ENCODE measurements around the gene ACACA. TPM values are rescaled to one million over a fixed set of nuclear protein-coding genes. Genes with fewer than 3 reads are reported as not detected.

The ACACA gene
- total RNA-seq, 6 experiments from 2014 or later, result 37.7 to 43.0 (median 40.7) TPM

- H3K36me3 Mint-ChIP-seq (ENCODE audit: low read depth), result peaks cover 3% of the 10 kb centered on the region; the same call in 1 of the 2 replicates
- no peaks in the 10 kb centered on the region for H3K4me1 Mint-ChIP-seq (ENCODE audit: low read depth)
- no peak for DNase-seq
- H3K9me3 Mint-ChIP-seq, result no peaks in the 10 kb centered on the region
- no peak overlapping the region for H3K4me3 Mint-ChIP-seq
- H3K27me3 Mint-ChIP-seq (ENCODE audit: insufficient read depth), result peaks cover 2% of the 10 kb centered on the region; the same call in 1 of the 2 replicates
- TF ChIP-seq CTCF (IDR thresholded peaks at IDR 0.05), result no peak; the same call in 1 of the 2 replicates
- no peak overlapping the region for H3K27ac Mint-ChIP-seq
Measured at GRCh38 chr17:37088913-37089312, 317.7 kb downstream of the ACACA start.

GRCh38 chr17:37088459-37088858 lies 318.2 kb downstream of the ACACA start:
- no peak for TF ChIP-seq CTCF (IDR thresholded peaks at IDR 0.05)
- DNase-seq, result no peak
- peaks cover 2% of the 10 kb centered on the region; the same call in 1 of the 2 replicates for H3K27me3 Mint-ChIP-seq (ENCODE audit: insufficient read depth)
- H3K36me3 Mint-ChIP-seq (ENCODE audit: low read depth), result peaks cover 3% of the 10 kb centered on the region; the same call in 1 of the 2 replicates
- H3K4me3 Mint-ChIP-seq, result no peak overlapping the region
- H3K27ac Mint-ChIP-seq, result no peak overlapping the region
- H3K4me1 Mint-ChIP-seq (ENCODE audit: low read depth), result no peaks in the 10 kb centered on the region
- H3K9me3 Mint-ChIP-seq, result no peaks in the 10 kb centered on the region

DNA sequence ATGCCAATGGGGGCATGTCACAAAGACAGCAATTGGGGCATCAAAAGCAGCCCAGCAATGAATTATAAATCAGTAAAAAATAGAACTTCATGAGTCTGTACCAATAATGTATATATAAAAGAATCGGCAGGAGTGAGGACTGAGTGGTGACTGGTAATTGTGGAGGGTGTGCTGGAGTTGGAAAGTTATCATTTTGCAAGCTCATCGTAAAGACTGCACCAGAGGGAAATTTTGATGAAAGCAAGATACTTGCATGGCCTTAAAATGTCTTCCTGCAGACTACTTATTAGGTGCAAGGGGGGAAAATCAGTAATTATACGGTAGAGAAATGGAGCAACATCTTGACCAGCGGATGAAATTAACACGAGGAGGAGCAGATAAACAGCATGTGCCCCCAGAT lies 319.0 kb downstream of the ACACA start:
- no peak overlapping the region for H3K27ac Mint-ChIP-seq
- no peak for DNase-seq
- no peak for TF ChIP-seq CTCF (IDR thresholded peaks at IDR 0.05)
- H3K36me3 Mint-ChIP-seq (ENCODE audit: low read depth), result no peaks in the 10 kb centered on the region; the same call in 1 of the 2 replicates
- H3K9me3 Mint-ChIP-seq, result no peaks in the 10 kb centered on the region
- no peaks in the 10 kb centered on the region for H3K4me1 Mint-ChIP-seq (ENCODE audit: low read depth)
- no peak overlapping the region for H3K4me3 Mint-ChIP-seq
- peaks cover 2% of the 10 kb centered on the region; the same call in 1 of the 2 replicates for H3K27me3 Mint-ChIP-seq (ENCODE audit: insufficient read depth)

- no peaks in the 10 kb centered on the region for H3K4me1 Mint-ChIP-seq (ENCODE audit: low read depth)
- H3K4me3 Mint-ChIP-seq, result no peak overlapping the region
- H3K27me3 Mint-ChIP-seq (ENCODE audit: insufficient read depth), result peaks cover 5% of the 10 kb centered on the region
- no peaks in the 10 kb centered on the region for H3K9me3 Mint-ChIP-seq
- no peak for DNase-seq
- no peaks in the 10 kb centered on the region; the same call in 1 of the 2 replicates for H3K36me3 Mint-ChIP-seq (ENCODE audit: low read depth)
- H3K27ac Mint-ChIP-seq, result no peak overlapping the region
- no peak for TF ChIP-seq CTCF (IDR thresholded peaks at IDR 0.05)
Measured at GRCh38 chr17:37086948-37087347, 319.7 kb downstream of the ACACA start.

- Mint-ChIP-seq H3K36me3 (ENCODE audit: low read depth) (no peaks in the 10 kb centered on the region; the same call in 1 of the 2 replicates), H3K4me3 (no peak overlapping the region), H3K27ac (no peak overlapping the region), H3K27me3 (ENCODE audit: insufficient read depth) (peaks cover 8% of the 10 kb centered on the region), H3K4me1 (ENCODE audit: low read depth) (no peaks in the 10 kb centered on the region), H3K9me3 (no peaks in the 10 kb centered on the region)
- TF ChIP-seq CTCF (IDR thresholded peaks at IDR 0.05), result no peak
- DNase-seq, result no peak
Measured at GRCh38 chr17:37086334-37086733, 320.3 kb downstream of the ACACA start.

DNA sequence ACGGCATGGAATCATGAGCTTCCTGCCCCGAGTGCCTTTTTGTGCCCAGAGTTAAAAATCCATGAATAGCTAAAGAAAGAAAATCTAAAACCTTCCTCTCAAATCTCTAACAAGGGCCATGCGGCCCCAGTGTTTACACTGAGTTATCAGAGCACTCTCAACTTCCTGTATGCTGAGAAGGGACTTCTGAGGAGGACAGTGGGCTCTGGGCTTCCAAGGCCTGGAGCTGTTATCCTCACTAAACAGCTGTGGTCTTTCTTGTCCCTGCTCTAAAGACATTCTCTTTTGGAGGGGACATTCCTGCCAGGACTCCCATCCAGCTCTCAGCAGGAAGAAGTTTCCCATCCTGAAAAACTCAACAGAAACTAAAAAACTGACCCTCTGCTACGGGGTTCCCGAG lies 322.3 kb downstream of the ACACA start:
- Mint-ChIP-seq H3K4me3 (no peak overlapping the region), H3K36me3 (ENCODE audit: low read depth) (no peaks in the 10 kb centered on the region; the same call in 1 of the 2 replicates), H3K9me3 (no peaks in the 10 kb centered on the region; the same call in 1 of the 2 replicates), H3K4me1 (ENCODE audit: low read depth) (no peaks in the 10 kb centered on the region), H3K27ac (no peak overlapping the region), H3K27me3 (ENCODE audit: insufficient read depth) (peaks cover 8% of the 10 kb centered on the region)
- no peak for TF ChIP-seq CTCF (IDR thresholded peaks at IDR 0.05)
- DNase-seq, result no peak

Data from HFFc6 (cell line).